ENCODE measurements around the gene WEE1. TPM values are rescaled to one million over a fixed set of nuclear protein-coding genes. Genes with fewer than 3 reads are reported as not detected.

Gene WEE1
- total RNA-seq, 2 donors from 2014 or later, result 31.0 to 33.1 TPM

GRCh38 chr11:9605742-9606141 lies 32.3 kb downstream of the WEE1 start:
- intact Hi-C loops (cut with DNase I), result no loop called here
- no peaks in the 10 kb centered on the region for H3K9me3 ChIP-seq
- no peak overlapping the region for H3K4me3 ChIP-seq
- no peaks in the 10 kb centered on the region for H3K4me1 ChIP-seq (replicated peaks)
- no peak for DNase-seq (ENCODE audit: low spot score)
- no peaks in the 10 kb centered on the region for H3K27me3 ChIP-seq (replicated peaks; ENCODE audit: insufficient read depth)
- no peaks in the 10 kb centered on the region for H3K36me3 ChIP-seq
- no peak overlapping the region for H3K27ac ChIP-seq
- TF ChIP-seq CTCF (IDR thresholded peaks at IDR 0.05), result no peak
- no peak for TF ChIP-seq POLR2A (IDR thresholded peaks at IDR 0.05)
- no peak for TF ChIP-seq POLR2AphosphoS5 (IDR thresholded peaks at IDR 0.05)
- WGBS, result 88% methylated on average over 5 of the region's 5 CpGs

- Histone ChIP-seq H3K4me3 (no peak overlapping the region), H3K9me3 (no peaks in the 10 kb centered on the region), H3K27me3 (replicated peaks; ENCODE audit: insufficient read depth) (no peaks in the 10 kb centered on the region), H3K4me1 (replicated peaks) (no peaks in the 10 kb centered on the region), H3K27ac (no peak overlapping the region), H3K36me3 (no peaks in the 10 kb centered on the region)
- intact Hi-C loops (cut with DNase I), result no loop called here
- TF ChIP-seq CTCF (IDR thresholded peaks at IDR 0.05) (no peak), POLR2A (IDR thresholded peaks at IDR 0.05) (no peak), POLR2AphosphoS5 (IDR thresholded peaks at IDR 0.05) (no peak)
- 82% methylated on average over 9 of the region's 9 CpGs for WGBS
- no peak for DNase-seq (ENCODE audit: low spot score)
Observed at GRCh38 chr11:9606809-9607510, 33.5 kb downstream of the WEE1 start.

GRCh38 chr11:9607511-9607899 lies 34.0 kb downstream of the WEE1 start:
- no peak for TF ChIP-seq CTCF (IDR thresholded peaks at IDR 0.05)
- TF ChIP-seq POLR2AphosphoS5 (IDR thresholded peaks at IDR 0.05), result no peak
- TF ChIP-seq POLR2A (IDR thresholded peaks at IDR 0.05), result no peak
- intact Hi-C loops (cut with DNase I), result no loop called here
- Histone ChIP-seq H3K27me3 (replicated peaks; ENCODE audit: insufficient read depth) (no peaks in the 10 kb centered on the region), H3K36me3 (no peaks in the 10 kb centered on the region), H3K4me3 (no peak overlapping the region), H3K9me3 (no peaks in the 10 kb centered on the region), H3K27ac (no peak overlapping the region), H3K4me1 (replicated peaks) (no peaks in the 10 kb centered on the region)
- WGBS, result 82% methylated on average over 3 of the region's 3 CpGs
- DNase-seq (ENCODE audit: low spot score), result no peak

- H3K4me1 ChIP-seq (replicated peaks), result no peaks in the 10 kb centered on the region
- H3K27me3 ChIP-seq (replicated peaks; ENCODE audit: insufficient read depth), result no peaks in the 10 kb centered on the region
- intact Hi-C loops (cut with DNase I), result no loop called here
- TF ChIP-seq POLR2AphosphoS5 (IDR thresholded peaks at IDR 0.05), result no peak
- no peak for TF ChIP-seq CTCF (IDR thresholded peaks at IDR 0.05)
- no peak for TF ChIP-seq POLR2A (IDR thresholded peaks at IDR 0.05)
- no peak overlapping the region for H3K27ac ChIP-seq
- no peak overlapping the region for H3K4me3 ChIP-seq
- H3K36me3 ChIP-seq, result no peaks in the 10 kb centered on the region
- DNase-seq (ENCODE audit: low spot score), result no peak
- H3K9me3 ChIP-seq, result no peaks in the 10 kb centered on the region
- WGBS, result 96% methylated on average over 7 of the region's 7 CpGs
Observed at GRCh38 chr11:9609002-9609759, 35.7 kb downstream of the WEE1 start.
